GM19463 (cell line): ENCODE results near the gene PHF20.
"Not testable (repeated sequence)": the region's sequence is repeated elsewhere in the genome, so short reads cannot be mapped to it uniquely, and the experiment has no call there.

Experiments used
- ATAC-seq: cut with Tn5 transposase; IDR thresholded peaks from one replicate; pipeline ENCODE4 v1.9.1; 2021; ENCODE audit warnings: mild to moderate bottlenecking, moderate library complexity; ENCODE audit not compliant: unreplicated experiment

The PHF20 gene

GRCh38 chr20:35882427-35883161 is 110.8 kb downstream of the PHF20 start:
- not testable (repeated sequence) for ATAC-seq

GRCh38 chr20:35883336-35883777 is 111.5 kb downstream of the PHF20 start:
- ATAC-seq, result no peak

GRCh38 chr20:35883778-35884540 is 112.1 kb downstream of the PHF20 start:
- ATAC-seq, result no peak

- no peak for ATAC-seq
These were observed 112.7 kb downstream of the PHF20 start for GRCh38 chr20:35884541-35884865.

GRCh38 chr20:35885212-35885611 is 113.4 kb downstream of the PHF20 start:
- ATAC-seq, result no peak

GRCh38 chr20:35886537-35886936 is 114.7 kb downstream of the PHF20 start:
- ATAC-seq, result no peak

GRCh38 chr20:35887393-35888064 is 115.7 kb downstream of the PHF20 start:
- no peak for ATAC-seq

GRCh38 chr20:35888657-35889056 is 116.8 kb downstream of the PHF20 start:
- no peak for ATAC-seq

- no peak for ATAC-seq
These were observed 119.6 kb downstream of the PHF20 start for GRCh38 chr20:35891375-35891774.

- no peak for ATAC-seq
These were observed 121.1 kb downstream of the PHF20 start for GRCh38 chr20:35892871-35893270.

- ATAC-seq, result peak; percentile 82
These were observed 122.1 kb downstream of the PHF20 start for GRCh38 chr20:35893942-35894341.

GRCh38 chr20:35895516-35895915 is 123.7 kb downstream of the PHF20 start:
- ATAC-seq, result not testable (repeated sequence)

- no peak for ATAC-seq
These were observed 127.2 kb downstream of the PHF20 start for GRCh38 chr20:35899064-35899463.

- ATAC-seq, result not testable (repeated sequence)
These were observed 129.4 kb downstream of the PHF20 start for GRCh38 chr20:35901230-35901629.

GRCh38 chr20:35901678-35902544 is 130.1 kb downstream of the PHF20 start:
- ATAC-seq, result no peak

- no peak for ATAC-seq
These were observed 130.7 kb downstream of the PHF20 start for GRCh38 chr20:35902545-35902941.

- no peak for ATAC-seq
These were observed 132.0 kb downstream of the PHF20 start for GRCh38 chr20:35903843-35904242.

GRCh38 chr20:35904982-35905663 is 133.3 kb downstream of the PHF20 start:
- no peak for ATAC-seq

- no peak for ATAC-seq
These were observed 135.3 kb downstream of the PHF20 start for GRCh38 chr20:35907017-35907701.

- ATAC-seq, result no peak
These were observed 136.2 kb downstream of the PHF20 start for GRCh38 chr20:35908007-35908406.
